SK-N-SH (cell line): ENCODE measurements around the gene RSKR.

ENCODE experiments used
- CTCF ChIP-seq: fragments of 200-600 bp; sonication (generic); IDR thresholded peaks from 2 replicates; pipeline ENCODE4 v1.6.1; 2017; ENCODE audit warnings: antibody characterized with exemption, mild to moderate bottlenecking, moderate library complexity
- RCOR1 ChIP-seq: fragments of 150-350 bp; IDR thresholded peaks from 2 replicates; pipeline ENCODE4 v1.6.1; 2017; ENCODE audit warnings: antibody characterized with exemption, low read length
- SIN3A ChIP-seq: IDR thresholded peaks from 2 replicates; pipeline ENCODE4 v1.6.1; 2012; ENCODE audit warnings: low read depth, mild to moderate bottlenecking, low read length, moderate library complexity, borderline replicate concordance

DNA sequence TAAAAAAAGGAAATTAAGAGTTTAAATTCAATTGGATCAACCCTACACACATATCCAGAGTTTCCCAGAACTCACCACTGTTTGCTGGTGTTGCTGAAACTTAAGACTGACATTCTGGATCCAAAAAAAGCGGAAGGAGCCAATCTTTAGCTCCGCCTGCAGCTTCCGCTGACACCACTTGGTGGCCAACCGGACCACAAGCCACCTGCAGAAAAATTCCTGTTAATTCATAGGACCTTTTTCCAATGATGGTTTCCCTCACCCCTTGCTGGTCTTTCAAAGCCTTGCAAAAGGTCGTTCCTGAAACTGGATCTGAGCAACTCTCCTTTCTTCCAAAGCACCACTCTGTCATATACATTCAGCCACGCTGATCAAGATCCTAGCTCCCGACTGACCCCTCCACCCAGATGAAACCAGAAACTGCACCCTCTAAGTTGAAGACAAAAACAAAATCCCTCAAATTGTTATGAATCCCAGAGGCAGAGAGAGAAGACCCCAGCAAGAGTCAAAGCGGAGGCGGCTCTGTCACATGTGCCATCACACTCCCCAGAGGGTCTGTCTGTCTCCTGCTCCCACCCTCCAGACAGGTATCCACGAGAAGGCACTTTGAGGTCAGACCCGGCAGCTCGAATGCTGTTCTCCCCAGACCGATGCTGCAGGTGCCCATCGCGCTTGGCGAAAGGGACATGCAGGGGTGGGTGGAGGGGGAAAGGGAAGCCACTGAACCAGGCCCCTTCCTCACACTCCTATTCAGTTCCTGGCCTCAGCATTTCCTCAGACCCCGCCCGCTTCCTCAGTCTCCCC lies 30.2 kb upstream of the RSKR start:
- TF ChIP-seq RCOR1: no peak
- TF ChIP-seq CTCF: peak; percentile 50
- no peak; the same call in 1 of the 2 replicates for TF ChIP-seq SIN3A
